Measurements from ENCODE around the gene BRPF1.

Gene BRPF1

GRCh38 chr3:9691636-9692035 is 39.9 kb upstream of the BRPF1 start:
- Histone ChIP-seq H3K27me3 (ENCODE audit: control insufficient read depth in 1 of 2, insufficient read depth in 2 of 2, low read length in 2 of 2) (no peaks in the 10 kb centered on the region), H3K4me3 (ENCODE audit: low read length in 2 of 2) (no peak overlapping the region), H3K4me1 (ENCODE audit: control insufficient read depth, insufficient read depth, low read length) (peaks cover under 1% of the 10 kb centered on the region), H3K9me3 (ENCODE audit: control insufficient read depth in 2 of 2, low read length in 2 of 2) (no peaks in the 10 kb centered on the region), H3K9ac (ENCODE audit: low read length in 2 of 2) (no peak overlapping the region), H3K27ac (ENCODE audit: low read length) (no peak overlapping the region), H3K36me3 (ENCODE audit: control insufficient read depth in 2 of 2, insufficient read depth in 2 of 2, low read length in 2 of 2) (peaks cover 58 to 75% of the 10 kb centered on the region in 2 donors)

DNA sequence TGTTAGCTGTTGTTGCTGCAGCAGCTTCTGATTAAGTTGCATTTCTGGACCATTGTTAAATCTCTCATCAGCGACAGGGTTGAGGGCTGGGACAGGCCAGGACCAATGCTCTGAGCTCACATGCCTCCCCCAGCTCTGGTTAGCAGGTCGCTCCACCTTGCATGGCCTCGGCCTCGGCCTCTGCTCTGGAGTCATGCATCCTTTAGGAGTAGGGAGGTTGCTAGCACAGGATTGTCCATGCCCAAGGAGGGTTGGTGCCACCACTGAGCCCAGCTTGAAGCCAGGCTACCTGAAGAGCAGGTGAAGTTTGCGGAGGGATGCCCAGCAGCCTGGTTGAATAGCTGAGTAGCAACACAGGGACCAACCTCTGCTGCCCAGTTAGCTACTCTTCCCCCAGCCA is 39.1 kb upstream of the BRPF1 start:
- Histone ChIP-seq H3K9me3 (ENCODE audit: control insufficient read depth in 2 of 2, low read length in 2 of 2) (no peaks in the 10 kb centered on the region), H3K9ac (ENCODE audit: low read length in 2 of 2) (no peak overlapping the region), H3K36me3 (ENCODE audit: control insufficient read depth in 2 of 2, insufficient read depth in 2 of 2, low read length in 2 of 2) (peaks cover 58 to 77% of the 10 kb centered on the region in 2 donors), H3K27ac (ENCODE audit: low read length) (no peak overlapping the region), H3K4me3 (ENCODE audit: low read length in 2 of 2) (no peak overlapping the region), H3K27me3 (ENCODE audit: control insufficient read depth in 1 of 2, insufficient read depth in 2 of 2, low read length in 2 of 2) (no peaks in the 10 kb centered on the region), H3K4me1 (ENCODE audit: control insufficient read depth, insufficient read depth, low read length) (peaks cover 2% of the 10 kb centered on the region)

DNA sequence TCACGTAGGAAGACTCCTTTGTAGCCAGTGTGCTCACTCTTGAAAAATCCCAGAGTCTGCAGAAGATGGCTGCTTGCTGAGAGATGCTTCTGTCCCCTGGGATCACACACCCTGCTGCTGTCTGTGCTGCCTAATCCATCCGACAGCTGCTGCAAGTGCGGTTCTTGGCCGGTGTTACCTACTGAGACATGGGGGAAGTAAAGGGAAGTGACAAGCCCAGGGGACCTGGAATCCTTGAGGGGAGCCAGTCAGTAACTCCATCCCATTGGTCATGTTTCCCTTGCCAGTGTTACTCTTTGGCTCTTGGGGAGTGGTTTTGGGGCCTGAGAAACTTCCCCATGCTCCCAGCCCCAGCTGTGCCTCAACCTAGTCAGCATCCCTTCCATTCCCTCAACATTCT is 36.2 kb upstream of the BRPF1 start:
- Histone ChIP-seq H3K9me3 (ENCODE audit: control insufficient read depth in 2 of 2, low read length in 2 of 2) (no peaks in the 10 kb centered on the region), H3K4me3 (ENCODE audit: low read length in 2 of 2) (no peak overlapping the region), H3K36me3 (ENCODE audit: control insufficient read depth in 2 of 2, insufficient read depth in 2 of 2, low read length in 2 of 2) (peaks cover 43 to 68% of the 10 kb centered on the region in 2 donors), H3K9ac (ENCODE audit: low read length in 2 of 2) (no peak overlapping the region), H3K27ac (ENCODE audit: low read length) (no peak overlapping the region), H3K4me1 (ENCODE audit: control insufficient read depth, insufficient read depth, low read length) (peaks cover 2% of the 10 kb centered on the region), H3K27me3 (ENCODE audit: control insufficient read depth in 1 of 2, insufficient read depth in 2 of 2, low read length in 2 of 2) (no peaks in the 10 kb centered on the region)

DNA sequence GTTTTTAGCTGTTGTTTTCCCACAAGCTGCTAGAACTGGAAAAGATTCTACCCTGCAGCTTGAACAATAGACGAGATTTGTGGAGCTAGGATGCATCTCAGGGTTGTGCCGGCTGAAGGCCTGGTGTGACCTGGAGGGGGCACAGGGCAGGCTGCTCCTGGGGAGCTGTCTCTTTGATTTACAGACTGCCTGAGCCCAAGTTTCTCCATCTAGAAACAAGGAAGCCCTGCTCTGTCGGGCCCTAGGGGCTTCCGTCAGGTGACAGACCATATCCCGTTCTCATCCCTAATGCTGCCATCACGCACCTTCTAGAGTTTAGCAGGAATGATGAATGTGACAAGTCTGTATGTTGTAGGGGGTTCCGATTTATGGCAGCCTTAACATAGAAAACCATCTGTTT is 35.8 kb upstream of the BRPF1 start:
- Histone ChIP-seq H3K4me1 (ENCODE audit: control insufficient read depth, insufficient read depth, low read length) (peaks cover 2% of the 10 kb centered on the region), H3K27ac (ENCODE audit: low read length) (no peak overlapping the region), H3K36me3 (ENCODE audit: control insufficient read depth in 2 of 2, insufficient read depth in 2 of 2, low read length in 2 of 2) (peaks cover 43 to 68% of the 10 kb centered on the region in 2 donors), H3K9ac (ENCODE audit: low read length in 2 of 2) (no peak overlapping the region), H3K4me3 (ENCODE audit: low read length in 2 of 2) (no peak overlapping the region), H3K9me3 (ENCODE audit: control insufficient read depth in 2 of 2, low read length in 2 of 2) (no peaks in the 10 kb centered on the region), H3K27me3 (ENCODE audit: control insufficient read depth in 1 of 2, insufficient read depth in 2 of 2, low read length in 2 of 2) (no peaks in the 10 kb centered on the region)

- H3K4me3 ChIP-seq (ENCODE audit: low read length in 2 of 2): no peak overlapping the region
- no peaks in the 10 kb centered on the region for H3K27me3 ChIP-seq (ENCODE audit: control insufficient read depth in 1 of 2, insufficient read depth in 2 of 2, low read length in 2 of 2)
- H3K4me1 ChIP-seq (ENCODE audit: control insufficient read depth, insufficient read depth, low read length): peaks cover 2% of the 10 kb centered on the region
- H3K9me3 ChIP-seq (ENCODE audit: control insufficient read depth in 2 of 2, low read length in 2 of 2): no peaks in the 10 kb centered on the region
- H3K9ac ChIP-seq (ENCODE audit: low read length in 2 of 2): no peak overlapping the region
- H3K36me3 ChIP-seq (ENCODE audit: control insufficient read depth in 2 of 2, insufficient read depth in 2 of 2, low read length in 2 of 2): peaks cover 40 to 67% of the 10 kb centered on the region in 2 donors
- H3K27ac ChIP-seq (ENCODE audit: low read length): no peak overlapping the region
Observed at GRCh38 chr3:9696480-9697220, 34.9 kb upstream of the BRPF1 start.

- H3K4me3 ChIP-seq (ENCODE audit: low read length in 2 of 2): no peak overlapping the region
- no peak overlapping the region for H3K9ac ChIP-seq (ENCODE audit: low read length in 2 of 2)
- H3K4me1 ChIP-seq (ENCODE audit: control insufficient read depth, insufficient read depth, low read length): peaks cover 2% of the 10 kb centered on the region
- no peak overlapping the region for H3K27ac ChIP-seq (ENCODE audit: low read length)
- peaks cover 42 to 69% of the 10 kb centered on the region in 2 donors for H3K36me3 ChIP-seq (ENCODE audit: control insufficient read depth in 2 of 2, insufficient read depth in 2 of 2, low read length in 2 of 2)
- no peaks in the 10 kb centered on the region for H3K9me3 ChIP-seq (ENCODE audit: control insufficient read depth in 2 of 2, low read length in 2 of 2)
- no peaks in the 10 kb centered on the region for H3K27me3 ChIP-seq (ENCODE audit: control insufficient read depth in 1 of 2, insufficient read depth in 2 of 2, low read length in 2 of 2)
Observed at GRCh38 chr3:9697892-9698291, 33.6 kb upstream of the BRPF1 start.

- H3K9me3 ChIP-seq (ENCODE audit: control insufficient read depth in 2 of 2, low read length in 2 of 2): no peaks in the 10 kb centered on the region
- no peak overlapping the region for H3K4me3 ChIP-seq (ENCODE audit: low read length in 2 of 2)
- H3K36me3 ChIP-seq (ENCODE audit: control insufficient read depth in 2 of 2, insufficient read depth in 2 of 2, low read length in 2 of 2): peaks cover 38 to 67% of the 10 kb centered on the region in 2 donors
- H3K4me1 ChIP-seq (ENCODE audit: control insufficient read depth, insufficient read depth, low read length): peaks cover 2% of the 10 kb centered on the region
- H3K27me3 ChIP-seq (ENCODE audit: control insufficient read depth in 1 of 2, insufficient read depth in 2 of 2, low read length in 2 of 2): peaks cover 0 to 3% of the 10 kb centered on the region in 2 donors
- no peak overlapping the region for H3K9ac ChIP-seq (ENCODE audit: low read length in 2 of 2)
- H3K27ac ChIP-seq (ENCODE audit: low read length): no peak overlapping the region
Observed at GRCh38 chr3:9698293-9698692, 33.2 kb upstream of the BRPF1 start.

DNA sequence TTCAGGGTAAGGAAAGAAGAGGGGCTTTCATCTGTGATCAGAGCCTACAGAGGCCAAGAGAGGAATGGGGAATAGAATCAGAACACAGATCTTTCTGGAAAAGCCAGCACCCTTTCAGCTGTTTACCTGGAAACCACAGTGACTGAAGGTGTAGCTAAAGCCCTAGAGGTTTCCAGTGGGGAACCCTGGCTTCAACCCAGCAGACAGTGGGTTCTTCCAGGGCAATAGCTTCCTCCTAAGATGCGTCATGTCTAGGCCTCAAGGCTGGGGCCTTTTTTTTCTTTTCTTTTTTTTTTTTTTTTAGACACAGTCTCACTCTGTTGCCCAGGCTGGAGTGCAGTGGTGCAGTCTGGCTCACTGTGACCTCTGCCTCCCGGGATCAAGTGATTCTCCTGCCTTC is 31.0 kb upstream of the BRPF1 start:
- Histone ChIP-seq H3K9me3 (ENCODE audit: control insufficient read depth in 2 of 2, low read length in 2 of 2) (no peaks in the 10 kb centered on the region), H3K27me3 (ENCODE audit: control insufficient read depth in 1 of 2, insufficient read depth in 2 of 2, low read length in 2 of 2) (peaks cover 9 to 18% of the 10 kb centered on the region in 2 donors), H3K4me1 (ENCODE audit: control insufficient read depth, insufficient read depth, low read length) (peaks cover 18% of the 10 kb centered on the region), H3K36me3 (ENCODE audit: control insufficient read depth in 2 of 2, insufficient read depth in 2 of 2, low read length in 2 of 2) (peaks cover 32 to 50% of the 10 kb centered on the region in 2 donors), H3K9ac (ENCODE audit: low read length in 2 of 2) (no peak overlapping the region), H3K27ac (ENCODE audit: low read length) (no peak overlapping the region), H3K4me3 (ENCODE audit: low read length in 2 of 2) (no peak overlapping the region)

- H3K27me3 ChIP-seq (ENCODE audit: control insufficient read depth in 1 of 2, insufficient read depth in 2 of 2, low read length in 2 of 2): peaks cover 9 to 18% of the 10 kb centered on the region in 2 donors
- H3K9me3 ChIP-seq (ENCODE audit: control insufficient read depth in 2 of 2, low read length in 2 of 2): no peaks in the 10 kb centered on the region
- H3K4me1 ChIP-seq (ENCODE audit: control insufficient read depth, insufficient read depth, low read length): peaks cover 18% of the 10 kb centered on the region
- peaks cover 32 to 46% of the 10 kb centered on the region in 2 donors for H3K36me3 ChIP-seq (ENCODE audit: control insufficient read depth in 2 of 2, insufficient read depth in 2 of 2, low read length in 2 of 2)
- H3K4me3 ChIP-seq (ENCODE audit: low read length in 2 of 2): no peak overlapping the region
- H3K9ac ChIP-seq (ENCODE audit: low read length in 2 of 2): no peak overlapping the region
- no peak overlapping the region for H3K27ac ChIP-seq (ENCODE audit: low read length)
Observed at GRCh38 chr3:9701006-9701405, 30.5 kb upstream of the BRPF1 start.

DNA sequence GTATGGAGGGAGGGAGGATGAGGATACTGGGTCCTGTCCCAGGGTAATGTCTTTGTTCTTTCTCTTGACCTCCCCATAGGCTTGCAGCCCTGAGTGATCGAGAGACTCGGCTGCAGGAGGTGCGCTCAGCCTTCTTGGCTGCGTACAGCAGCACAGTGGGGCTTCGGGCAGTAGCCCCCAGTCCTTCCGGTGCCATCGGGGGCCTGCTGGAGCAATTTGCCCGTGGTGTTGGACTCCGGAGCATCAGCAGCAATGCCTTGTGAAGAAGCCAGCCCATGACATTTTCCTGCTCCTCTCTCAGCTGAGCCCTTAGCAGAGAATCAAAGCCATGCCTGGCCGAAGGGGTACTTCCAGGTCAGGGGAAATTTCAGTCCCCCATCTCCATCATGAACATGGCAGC is 29.8 kb upstream of the BRPF1 start:
- Histone ChIP-seq H3K27me3 (ENCODE audit: control insufficient read depth in 1 of 2, insufficient read depth in 2 of 2, low read length in 2 of 2) (peaks cover 9 to 18% of the 10 kb centered on the region in 2 donors), H3K4me3 (ENCODE audit: low read length in 2 of 2) (no peak overlapping the region), H3K4me1 (ENCODE audit: control insufficient read depth, insufficient read depth, low read length) (peaks cover 17% of the 10 kb centered on the region), H3K36me3 (ENCODE audit: control insufficient read depth in 2 of 2, insufficient read depth in 2 of 2, low read length in 2 of 2) (peaks cover 32 to 43% of the 10 kb centered on the region in 2 donors), H3K27ac (ENCODE audit: low read length) (no peak overlapping the region), H3K9ac (ENCODE audit: low read length in 2 of 2) (no peak overlapping the region), H3K9me3 (ENCODE audit: control insufficient read depth in 2 of 2, low read length in 2 of 2) (no peaks in the 10 kb centered on the region)

- H3K4me3 ChIP-seq (ENCODE audit: low read length in 2 of 2): no peak overlapping the region
- H3K4me1 ChIP-seq (ENCODE audit: control insufficient read depth, insufficient read depth, low read length): peaks cover 16% of the 10 kb centered on the region
- H3K27ac ChIP-seq (ENCODE audit: low read length): no peak overlapping the region
- H3K36me3 ChIP-seq (ENCODE audit: control insufficient read depth in 2 of 2, insufficient read depth in 2 of 2, low read length in 2 of 2): peaks cover 19 to 30% of the 10 kb centered on the region in 2 donors
- H3K9me3 ChIP-seq (ENCODE audit: control insufficient read depth in 2 of 2, low read length in 2 of 2): no peaks in the 10 kb centered on the region
- peaks cover 9 to 18% of the 10 kb centered on the region in 2 donors for H3K27me3 ChIP-seq (ENCODE audit: control insufficient read depth in 1 of 2, insufficient read depth in 2 of 2, low read length in 2 of 2)
- H3K9ac ChIP-seq (ENCODE audit: low read length in 2 of 2): no peak overlapping the region
Observed at GRCh38 chr3:9703240-9703639, 28.3 kb upstream of the BRPF1 start.

Measured in stomach smooth muscle (tissue), 2 donors.